ENCODE data around the gene DSE.

DNA sequence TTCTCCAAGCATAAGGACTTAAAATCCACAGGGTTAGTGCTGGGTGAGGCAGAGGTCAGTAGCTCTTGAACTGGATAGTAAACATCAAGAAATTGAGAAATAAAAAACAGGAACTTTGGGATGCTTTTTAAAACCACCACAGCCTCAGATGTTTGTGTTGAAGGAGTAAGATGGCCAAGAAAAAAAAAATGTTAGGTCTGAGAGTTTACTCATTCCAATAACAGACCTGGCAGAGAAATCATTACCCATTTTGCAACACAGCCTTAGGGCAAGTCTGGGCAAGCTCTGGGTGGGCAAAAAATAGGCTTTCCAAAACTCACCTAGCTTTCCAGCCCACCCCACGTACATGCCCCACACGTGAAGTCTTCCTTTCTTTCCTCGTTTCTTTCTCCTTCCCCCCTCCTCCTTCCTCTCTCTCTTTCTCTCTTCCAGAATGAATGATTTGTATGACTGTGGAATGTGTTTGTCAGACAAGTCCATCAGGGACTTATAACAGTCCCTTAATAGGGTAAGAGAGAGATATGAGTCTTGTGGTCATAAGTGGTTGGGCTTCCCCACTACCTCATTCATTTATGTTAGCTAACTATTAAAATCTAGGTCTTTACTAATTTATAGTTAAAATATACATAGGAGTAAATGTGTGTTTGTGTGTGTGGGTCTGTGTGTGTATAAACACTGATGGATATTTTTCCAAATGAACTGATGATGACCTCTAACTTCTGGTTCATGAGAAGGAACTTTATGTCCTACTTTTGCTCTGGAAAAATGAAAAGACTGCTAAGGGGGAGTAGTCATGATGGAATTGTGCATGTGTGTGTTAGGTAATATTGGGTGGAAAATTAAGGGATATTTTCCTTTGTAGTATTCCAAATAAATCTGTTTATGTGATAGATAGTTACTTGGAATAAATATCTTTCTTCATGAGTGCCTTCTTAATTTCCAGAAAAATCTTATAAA, 18.0 kb upstream of the DSE start:
- TF ChIP-seq EZH2 (IDR thresholded peaks at IDR 0.05; ENCODE audit: low read length, unreplicated experiment) (no peak), EZH2phosphoT487 (IDR thresholded peaks at IDR 0.05; ENCODE audit: borderline replicate concordance, low read length) (no peak), CTCF (conservative IDR thresholded peaks at IDR 0.05; ENCODE audit: low read depth, low read length) (no peak)

All from PC-3 (cell line).